ENCODE measurements around the gene CARM1.

The CARM1 gene

DNA sequence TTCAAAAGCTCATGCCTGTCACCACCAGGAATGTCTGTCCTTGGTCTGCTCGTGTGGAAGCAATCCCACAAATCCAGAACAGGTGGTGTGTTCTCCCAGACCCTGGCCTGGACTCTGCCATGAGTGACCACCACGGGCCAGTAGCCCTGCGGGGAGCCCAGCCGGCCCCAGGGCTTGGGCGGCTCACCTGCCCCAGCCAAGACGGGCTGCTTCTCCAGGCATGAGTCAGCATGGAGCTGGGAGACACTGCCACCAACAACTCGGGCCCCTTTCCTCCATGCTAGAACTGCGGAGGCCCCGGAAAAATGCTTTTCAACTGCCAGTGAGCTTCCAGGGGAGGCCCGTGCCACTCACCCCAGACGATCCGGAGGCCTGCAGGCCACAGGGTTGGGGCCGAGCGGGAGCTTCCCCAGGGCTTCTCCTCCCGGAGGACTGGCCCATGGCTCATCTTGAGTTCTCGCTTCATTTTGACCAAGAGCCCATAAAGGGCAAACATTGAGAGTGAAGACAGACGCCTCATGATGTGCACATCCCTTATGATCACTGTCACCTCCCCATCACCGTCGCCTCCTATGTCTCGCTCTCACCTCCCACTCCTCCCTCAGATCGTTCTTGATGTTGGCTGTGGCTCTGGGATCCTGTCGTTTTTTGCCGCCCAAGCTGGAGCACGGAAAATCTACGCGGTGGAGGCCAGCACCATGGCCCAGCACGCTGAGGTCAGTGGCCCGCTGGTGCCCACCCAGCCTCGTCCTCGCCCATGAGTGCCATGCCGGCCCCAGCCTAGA lies 40.4 kb downstream of the CARM1 start:
- DNase-seq = no peak

DNA sequence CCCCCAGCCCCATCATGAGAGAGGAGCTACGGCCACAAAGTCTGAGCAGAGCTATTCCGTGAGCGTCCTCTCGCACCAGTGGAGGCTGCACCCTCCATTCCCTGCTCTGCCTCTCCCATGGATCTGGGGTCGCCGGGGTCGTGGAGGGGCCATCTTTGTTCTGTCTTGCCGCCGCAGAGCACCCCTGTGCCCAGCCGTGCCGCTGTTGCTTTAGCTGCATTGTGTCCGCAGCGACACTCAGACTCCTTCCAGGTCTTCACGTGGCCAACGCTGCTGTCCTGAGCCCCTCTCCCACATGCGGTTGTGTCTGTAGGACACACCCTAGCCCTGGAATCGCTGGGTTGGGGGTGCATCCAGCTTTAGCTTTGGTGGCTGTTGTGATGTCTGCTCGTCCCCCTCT lies 41.3 kb downstream of the CARM1 start:
- DNase-seq = no peak

DNA sequence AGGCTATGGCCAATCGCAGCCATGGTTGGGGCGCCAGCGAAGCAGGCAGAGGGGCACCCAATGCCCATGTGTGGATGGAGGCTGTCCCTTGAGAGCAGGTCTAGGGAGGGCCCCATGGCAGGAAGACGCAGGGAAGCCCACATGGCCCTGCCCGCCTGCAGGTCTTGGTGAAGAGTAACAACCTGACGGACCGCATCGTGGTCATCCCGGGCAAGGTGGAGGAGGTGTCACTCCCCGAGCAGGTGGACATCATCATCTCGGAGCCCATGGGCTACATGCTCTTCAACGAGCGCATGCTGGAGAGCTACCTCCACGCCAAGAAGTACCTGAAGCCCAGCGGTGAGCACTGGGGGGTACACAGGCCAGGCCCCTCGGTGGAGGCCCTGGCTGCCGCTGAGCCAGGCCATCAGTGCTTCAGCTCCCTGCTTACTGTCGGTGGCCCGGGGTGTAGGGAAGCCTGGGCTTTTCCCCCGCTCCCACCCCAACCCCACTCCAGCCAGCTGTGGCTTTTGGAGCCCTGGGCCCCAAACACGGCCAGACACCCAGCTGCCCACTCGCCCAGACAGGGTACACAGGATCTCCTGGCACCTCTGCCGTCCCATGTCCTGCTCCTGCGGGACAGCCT lies 42.5 kb downstream of the CARM1 start:
- no peak for DNase-seq

DNA sequence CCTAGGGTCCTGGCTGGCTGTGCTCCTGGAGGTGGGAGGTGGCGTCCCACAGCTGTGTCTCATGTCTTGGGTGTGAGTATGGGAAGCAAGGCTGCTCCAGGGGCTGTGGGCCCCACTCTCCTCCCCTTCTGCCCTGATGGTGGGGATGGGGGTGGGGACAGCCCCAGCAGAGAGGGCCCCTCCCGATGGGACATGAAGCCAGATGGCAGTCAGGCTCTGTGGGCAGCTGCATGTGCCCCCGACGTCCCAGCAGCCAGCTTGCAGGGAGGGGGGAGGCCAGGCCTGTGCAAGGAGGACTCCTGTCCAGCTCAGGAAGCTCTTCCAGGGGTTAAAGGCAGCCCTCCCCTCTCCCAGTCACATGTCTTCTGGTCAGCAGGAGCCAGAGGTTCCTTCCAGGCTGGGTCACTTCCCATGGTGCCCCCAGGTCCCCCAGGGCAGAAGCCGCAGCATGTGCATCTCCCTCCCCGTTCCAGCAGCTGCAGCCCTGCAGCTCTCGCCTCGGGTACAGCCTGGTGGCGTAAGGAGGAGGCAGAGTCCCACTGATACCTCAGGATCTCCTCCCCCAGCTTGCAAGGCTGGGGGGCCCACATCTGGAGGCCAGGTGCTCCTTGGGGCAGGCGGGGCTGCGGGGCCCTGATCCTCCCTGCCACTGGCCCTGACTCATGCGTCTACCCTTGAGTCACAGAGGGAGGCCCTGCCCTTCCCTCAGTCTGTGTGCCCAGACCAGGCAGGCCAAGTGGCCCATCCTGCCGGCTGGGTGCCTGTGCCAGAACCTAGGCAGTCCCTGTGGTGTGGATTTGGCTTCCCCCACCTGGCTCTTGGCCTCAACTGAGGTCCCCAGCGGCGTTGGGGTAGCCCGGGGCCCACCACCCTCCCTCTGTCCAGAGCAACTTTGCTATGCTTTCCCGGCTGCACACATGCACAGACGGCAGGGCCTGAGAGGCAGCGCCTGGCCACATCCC lies 44.1 kb downstream of the CARM1 start:
- DNase-seq = no peak

DNA sequence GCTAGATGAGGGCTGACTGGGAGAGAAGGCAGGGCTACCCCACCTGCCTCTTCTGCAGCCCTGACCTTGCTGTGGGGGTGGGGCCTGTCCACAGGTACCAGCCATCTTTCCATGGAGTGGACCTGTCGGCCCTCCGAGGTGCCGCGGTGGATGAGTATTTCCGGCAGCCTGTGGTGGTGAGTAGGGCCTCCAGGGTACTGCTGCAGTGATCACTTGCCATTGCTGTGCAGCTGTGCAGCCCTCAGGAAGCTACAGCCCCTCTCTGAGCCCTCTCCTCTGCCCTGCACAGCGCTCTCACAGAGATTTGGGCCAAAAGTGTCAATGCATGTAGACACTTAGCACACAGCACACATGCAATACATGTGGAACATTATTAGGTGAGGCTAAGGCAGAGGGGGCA lies 45.2 kb downstream of the CARM1 start:
- no peak for DNase-seq

DNA sequence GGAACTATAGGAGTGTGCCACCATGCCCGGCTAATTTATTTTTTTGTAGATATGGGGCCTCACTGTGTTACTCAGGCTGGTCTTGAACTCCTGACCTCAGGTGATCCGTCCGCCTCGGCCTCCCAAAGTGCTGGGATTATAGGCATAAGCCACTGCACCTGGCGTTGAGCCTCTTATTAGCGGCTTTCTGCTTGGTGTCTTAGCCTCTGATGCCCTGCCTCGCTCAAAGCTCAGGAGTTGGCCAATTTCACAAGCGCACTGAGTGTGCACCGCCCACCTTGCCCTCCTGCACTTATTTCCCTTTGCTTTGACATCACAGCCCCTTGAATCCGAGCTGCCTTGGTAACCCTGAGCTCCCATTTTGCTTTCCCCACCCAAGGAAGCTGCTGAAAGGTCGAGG lies 47.0 kb downstream of the CARM1 start:
- DNase-seq = no peak

DNA sequence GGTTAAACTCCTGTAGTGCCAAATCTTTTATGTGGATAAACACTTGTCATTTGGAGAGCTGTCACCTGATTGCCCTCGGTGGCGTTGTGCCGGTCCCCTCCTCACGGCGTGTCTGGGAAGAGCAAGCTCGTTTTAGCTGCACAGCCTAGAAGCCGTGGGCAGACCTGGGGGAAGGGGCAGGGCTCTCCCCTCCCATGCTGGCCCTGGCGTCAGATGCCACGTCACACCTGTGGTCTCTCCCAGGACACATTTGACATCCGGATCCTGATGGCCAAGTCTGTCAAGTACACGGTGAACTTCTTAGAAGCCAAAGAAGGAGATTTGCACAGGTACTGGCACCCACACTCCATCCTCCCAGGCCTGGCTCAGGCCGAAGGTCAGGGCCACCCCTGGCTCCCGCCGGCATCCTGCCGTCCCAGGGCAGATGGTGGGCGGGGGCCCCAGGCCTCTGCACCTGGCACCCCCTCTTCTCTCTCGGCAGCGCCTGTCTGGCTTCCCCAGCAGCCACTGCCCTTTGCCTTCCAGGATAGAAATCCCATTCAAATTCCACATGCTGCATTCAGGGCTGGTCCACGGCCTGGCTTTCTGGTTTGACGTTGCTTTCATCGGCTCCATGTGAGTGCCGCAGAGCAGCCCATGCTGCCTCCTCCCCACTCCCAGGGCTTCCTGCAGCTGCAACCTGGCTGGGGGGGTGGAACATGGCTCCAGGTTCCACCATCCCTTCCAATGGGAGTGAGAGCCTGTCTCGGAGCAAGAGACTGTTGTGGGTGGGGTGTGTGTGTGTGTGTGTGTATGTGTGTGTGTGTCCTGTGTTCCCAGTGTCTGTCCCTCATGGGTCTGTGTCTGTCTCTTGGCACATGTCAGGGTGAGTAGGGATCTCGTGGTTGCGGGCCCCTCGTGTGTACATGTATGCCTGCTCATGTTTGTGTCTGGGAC lies 48.3 kb downstream of the CARM1 start:
- peak; percentile 10 to 50 (median 28) for DNase-seq

DNA sequence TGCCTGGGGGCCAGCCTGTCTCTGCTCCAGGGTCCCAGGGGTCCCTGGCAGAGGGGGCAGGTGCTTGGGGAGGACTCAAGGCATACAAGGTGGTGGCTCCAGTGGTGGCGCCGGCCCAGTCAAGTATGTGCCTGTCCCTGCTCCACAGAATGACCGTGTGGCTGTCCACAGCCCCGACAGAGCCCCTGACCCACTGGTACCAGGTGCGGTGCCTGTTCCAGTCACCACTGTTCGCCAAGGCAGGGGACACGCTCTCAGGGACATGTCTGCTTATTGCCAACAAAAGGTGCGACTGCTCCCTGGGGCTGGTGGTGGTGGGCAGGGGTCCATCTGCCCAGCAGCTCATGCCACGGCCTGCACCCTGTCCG lies 48.9 kb downstream of the CARM1 start:
- DNase-seq = no peak

DNA sequence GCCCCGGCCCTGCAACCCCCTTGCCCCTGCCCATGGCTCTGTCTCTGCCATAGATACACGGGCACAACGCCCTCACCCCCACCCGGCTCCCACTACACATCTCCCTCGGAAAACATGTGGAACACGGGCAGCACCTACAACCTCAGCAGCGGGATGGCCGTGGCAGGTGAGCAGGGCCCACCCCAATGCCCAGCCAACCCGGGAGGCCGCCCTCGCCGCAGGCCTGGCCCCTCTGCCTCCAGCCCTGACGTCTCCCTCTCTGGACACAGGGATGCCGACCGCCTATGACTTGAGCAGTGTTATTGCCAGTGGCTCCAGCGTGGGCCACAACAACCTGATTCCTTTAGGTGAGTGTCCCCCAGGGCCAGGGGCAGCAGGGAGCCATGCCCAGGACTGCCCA lies 49.4 kb downstream of the CARM1 start:
- DNase-seq = no peak

DNA sequence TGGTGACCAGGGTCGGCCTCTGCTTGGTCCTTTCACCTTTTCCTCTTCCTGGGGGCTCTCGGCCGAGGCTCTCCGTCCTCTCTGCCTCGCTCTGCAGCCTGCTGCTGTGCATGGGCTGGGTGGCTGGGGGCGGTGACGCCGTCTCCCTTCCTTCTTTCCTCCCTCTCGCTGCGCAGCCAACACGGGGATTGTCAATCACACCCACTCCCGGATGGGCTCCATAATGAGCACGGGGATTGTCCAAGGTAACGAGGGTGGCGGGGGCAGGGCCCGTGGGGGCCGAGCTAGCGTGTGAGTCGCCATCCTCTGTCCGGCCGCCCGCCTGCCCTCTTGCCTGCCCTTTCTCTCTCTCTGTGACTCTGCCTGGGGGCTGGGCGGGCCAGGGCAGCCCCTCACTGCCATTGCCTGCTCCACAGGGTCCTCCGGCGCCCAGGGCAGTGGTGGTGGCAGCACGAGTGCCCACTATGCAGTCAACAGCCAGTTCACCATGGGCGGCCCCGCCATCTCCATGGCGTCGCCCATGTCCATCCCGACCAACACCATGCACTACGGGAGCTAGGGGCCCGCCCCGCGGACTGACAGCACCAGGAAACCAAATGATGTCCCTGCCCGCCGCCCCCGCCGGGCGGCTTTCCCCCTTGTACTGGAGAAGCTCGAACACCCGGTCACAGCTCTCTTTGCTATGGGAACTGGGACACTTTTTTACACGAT lies 50.0 kb downstream of the CARM1 start:
- no peak for DNase-seq

DNA sequence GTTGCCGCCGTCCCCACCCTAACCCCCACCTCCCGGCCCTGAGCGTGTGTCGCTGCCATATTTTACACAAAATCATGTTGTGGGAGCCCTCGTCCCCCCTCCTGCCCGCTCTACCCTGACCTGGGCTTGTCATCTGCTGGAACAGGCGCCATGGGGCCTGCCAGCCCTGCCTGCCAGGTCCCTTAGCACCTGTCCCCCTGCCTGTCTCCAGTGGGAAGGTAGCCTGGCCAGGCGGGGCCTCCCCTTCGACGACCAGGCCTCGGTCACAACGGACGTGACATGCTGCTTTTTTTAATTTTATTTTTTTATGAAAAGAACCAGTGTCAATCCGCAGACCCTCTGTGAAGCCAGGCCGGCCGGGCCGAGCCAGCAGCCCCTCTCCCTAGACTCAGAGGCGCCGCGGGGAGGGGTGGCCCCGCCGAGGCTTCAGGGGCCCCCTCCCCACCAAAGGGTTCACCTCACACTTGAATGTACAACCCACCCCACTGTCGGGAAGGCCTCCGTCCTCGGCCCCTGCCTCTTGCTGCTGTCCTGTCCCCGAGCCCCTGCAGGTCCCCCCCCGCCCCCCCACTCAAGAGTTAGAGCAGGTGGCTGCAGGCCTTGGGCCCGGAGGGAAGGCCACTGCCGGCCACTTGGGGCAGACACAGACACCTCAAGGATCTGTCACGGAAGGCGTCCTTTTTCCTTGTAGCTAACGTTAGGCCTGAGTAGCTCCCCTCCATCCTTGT lies 50.7 kb downstream of the CARM1 start:
- DNase-seq = peak in 1 of 3 experiments; percentile 6

DNA sequence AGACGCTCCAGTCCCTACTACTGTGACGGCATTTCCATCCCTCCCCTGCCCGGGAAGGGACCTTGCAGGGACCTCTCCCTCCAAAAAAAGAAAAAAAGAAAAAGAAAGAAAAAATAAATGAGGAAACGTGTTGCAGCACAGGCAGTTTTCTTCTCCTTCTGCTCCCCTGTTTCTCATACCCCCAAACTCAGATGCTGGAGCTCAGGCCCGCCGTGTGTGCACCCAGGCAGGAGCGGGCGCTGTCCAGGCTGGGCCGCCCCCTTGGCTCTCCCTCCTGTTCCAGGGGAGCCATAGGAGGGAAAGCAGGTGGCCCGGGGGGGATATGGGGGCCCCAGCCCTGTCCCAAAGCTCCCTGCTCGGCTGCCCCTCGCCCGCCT lies 51.3 kb downstream of the CARM1 start:
- DNase-seq = no peak

DNA sequence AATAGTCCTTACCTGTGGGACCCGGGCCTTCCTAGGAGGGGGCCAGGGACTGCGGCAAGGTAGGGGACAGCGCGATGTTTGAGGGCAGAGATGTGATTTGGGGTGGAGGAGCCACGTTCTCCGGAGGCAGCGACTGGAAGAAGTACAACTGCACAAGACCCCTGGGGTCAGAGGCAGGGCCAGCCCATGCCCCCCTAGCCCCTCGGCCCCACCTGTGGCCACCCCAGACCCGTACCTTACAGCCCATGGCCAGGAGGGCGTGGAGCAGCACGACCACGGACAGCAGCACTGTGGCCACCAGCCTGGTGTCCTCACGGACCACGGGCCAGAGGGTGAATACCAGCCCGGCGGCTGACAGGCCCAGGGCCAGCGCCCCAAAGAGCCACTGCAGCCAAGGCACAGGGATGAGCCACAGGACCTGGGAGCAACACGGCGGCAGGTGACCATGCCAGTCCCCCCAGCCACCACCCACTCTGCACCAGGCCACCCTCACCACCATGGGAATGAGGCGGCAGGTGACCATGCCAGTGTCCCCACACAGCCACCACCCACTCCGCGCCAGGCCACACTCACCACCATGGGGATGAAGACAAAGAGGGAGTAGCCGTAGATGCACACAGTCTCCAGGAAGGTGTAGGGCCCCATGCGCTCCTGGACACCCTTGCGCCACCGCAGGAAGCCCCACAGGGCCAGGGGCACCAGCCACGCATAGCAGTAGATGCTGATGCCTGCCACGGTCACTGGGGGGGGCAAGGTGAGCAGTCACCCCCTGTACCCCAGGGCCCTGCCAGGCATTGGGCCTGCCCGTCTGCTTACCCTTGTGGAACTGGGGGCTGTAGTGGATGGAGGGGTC lies 52.1 kb downstream of the CARM1 start:
- DNase-seq = no peak

DNA sequence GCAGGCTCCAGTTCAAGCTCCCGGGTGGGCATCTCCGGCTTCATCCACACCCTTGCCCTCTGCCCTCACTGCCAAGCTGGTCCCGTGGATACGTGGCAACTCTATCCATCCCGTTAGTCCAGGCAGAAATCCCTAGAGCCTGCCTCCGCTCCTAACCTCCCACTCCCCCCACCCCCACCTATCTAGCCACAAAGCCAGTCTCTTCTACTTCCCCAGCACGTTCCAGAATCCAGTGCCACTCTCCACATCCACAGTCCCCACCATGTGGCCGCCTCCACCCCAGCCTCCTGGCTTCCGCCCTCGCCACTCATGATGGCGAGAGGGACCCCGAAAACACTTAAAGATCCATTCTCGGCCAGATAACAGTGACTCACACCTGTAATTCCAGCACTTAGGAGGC lies 53.2 kb downstream of the CARM1 start:
- no peak for DNase-seq

DNA sequence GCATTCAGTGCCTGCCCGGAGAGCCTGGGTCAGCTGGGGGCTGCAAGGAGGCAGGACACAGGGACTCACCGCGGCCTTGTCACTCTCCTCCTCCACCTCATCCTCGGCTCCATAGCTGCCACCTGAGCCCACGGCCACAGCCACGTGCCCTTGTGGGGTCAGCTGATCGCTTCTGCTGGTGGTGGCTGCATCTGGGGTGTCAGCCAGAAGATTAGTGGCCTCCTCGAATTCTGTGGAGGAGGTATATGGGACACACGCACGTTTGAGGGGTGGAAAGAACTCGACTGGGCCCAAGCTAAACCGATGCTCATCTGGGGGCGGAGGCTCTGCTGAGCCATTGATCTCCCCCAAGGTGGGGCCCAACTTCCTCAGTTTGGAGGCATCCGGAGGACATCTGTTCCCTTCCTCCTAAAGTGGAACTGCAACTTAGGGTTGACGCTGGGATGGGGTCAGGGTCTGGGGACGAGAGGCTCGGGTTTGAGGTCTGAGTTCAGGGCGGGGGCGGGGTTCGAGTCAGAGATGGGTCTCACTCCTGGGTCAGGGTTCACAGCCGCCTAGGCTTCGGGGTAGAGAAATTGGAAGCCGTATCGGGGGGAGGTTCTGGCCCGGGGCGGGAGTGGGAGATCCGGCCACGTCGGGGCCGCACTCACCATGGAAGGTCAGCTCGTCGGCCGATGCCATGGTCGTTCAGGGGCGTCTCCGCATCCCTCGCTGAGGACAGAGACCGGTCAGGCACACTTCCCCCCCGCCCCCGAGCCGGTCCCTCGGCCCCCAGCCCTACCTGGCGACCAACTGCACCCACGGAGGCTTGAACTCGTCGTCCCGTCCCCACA lies 56.6 kb downstream of the CARM1 start:
- DNase-seq = no peak

DNA sequence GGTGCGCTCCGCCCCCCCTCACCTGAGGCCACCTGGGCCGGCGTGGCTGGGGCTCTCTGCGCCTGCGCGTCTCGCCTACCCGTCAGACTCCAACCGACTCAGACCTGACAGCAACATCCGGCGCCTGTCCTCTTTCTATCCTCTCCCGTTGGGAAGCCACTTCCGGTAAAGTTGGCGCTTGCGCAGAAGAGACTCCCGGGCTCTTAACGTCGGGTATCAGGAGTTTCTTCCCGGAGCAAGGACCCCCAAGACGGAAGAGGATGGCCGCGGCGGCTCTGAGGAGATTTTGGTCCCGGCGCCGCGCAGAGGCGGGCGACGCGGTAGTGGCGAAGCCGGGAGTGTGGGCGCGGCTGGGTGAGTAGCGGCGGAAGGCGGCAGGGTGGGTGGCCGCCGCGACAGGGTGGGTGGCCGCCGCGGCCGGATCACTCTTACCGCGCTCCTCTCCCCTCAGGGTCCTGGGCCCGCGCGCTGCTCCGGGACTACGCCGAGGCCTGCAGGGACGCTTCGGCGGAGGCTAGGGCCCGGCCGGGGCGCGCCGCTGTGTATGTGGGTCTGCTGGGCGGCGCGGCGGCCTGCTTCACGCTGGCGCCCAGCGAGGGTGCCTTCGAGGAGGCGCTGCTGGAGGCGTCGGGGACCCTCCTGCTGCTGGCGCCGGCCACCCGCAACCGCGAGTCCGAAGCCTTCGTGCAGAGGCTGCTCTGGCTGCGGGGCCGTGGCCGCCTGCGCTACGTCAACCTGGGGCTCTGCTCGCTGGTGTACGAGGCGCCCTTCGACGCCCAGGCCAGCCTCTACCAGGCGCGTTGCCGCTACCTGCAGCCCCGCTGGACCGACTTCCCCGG lies 57.4 kb downstream of the CARM1 start, which contains the start of the genes TIMM29 and YIPF2:
TIMM29 (plus strand) TSS at position 249 of the 839 bp plus-strand sequence; CDS start at position 261, 12 bp downstream.
YIPF2 (minus strand) TSS at position 77 of the 839 bp plus-strand sequence. CDS start 229 bp downstream, outside the sequence.
- DNase-seq = peak; percentile 94 to 100 (median 98)

DNA sequence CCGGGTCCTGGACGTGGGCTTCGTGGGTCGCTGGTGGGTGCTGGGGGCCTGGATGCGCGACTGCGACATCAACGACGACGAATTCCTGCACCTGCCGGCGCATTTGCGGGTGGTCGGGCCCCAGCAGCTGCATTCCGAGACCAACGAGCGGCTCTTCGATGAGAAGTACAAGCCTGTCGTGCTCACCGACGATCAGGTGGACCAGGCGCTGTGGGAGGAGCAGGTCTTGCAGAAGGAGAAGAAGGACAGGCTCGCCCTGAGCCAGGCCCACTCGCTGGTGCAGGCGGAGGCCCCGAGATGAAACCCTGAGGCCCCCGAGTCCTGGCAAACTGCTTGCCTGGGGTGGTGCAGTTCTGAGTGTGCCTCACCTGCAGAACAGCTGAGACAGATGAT lies 58.0 kb downstream of the CARM1 start:
- peak in 2 of 3 experiments; percentile 28 to 36 for DNase-seq
